ENCODE measurements around the gene RNF113B. TPM values are rescaled to one million over a fixed set of nuclear protein-coding genes. Genes with fewer than 3 reads are reported as not detected.

The RNF113B gene
- total and polyA plus RNA-seq, 2 experiments from 2014 or later, result 0.19 TPM; not detected in 1

GRCh38 chr13:98220271-98220791, 43.3 kb upstream of the RNF113B start:
- Histone ChIP-seq H3K4me2 (no peak overlapping the region), H2AFZ (no peak overlapping the region), H3K4me1 (ENCODE audit: insufficient read depth) (peaks cover 11% of the 10 kb centered on the region; the same call in 1 of the 2 replicates), H3K27me3 (ENCODE audit: insufficient read depth) (no peaks in the 10 kb centered on the region), H3K4me3 (no peak overlapping the region), H3K27ac (ENCODE audit: low read depth) (no peak overlapping the region), H3K9me2 (ENCODE audit: insufficient read depth) (no peaks in the 10 kb centered on the region), H3F3A (replicated peaks; ENCODE audit: low read depth) (no peaks in the 10 kb centered on the region), H3K79me2 (replicated peaks; ENCODE audit: insufficient read depth) (peaks cover 79% of the 10 kb centered on the region), H3K36me3 (ENCODE audit: insufficient read depth) (no peaks in the 10 kb centered on the region), H4K20me1 (replicated peaks; ENCODE audit: insufficient read depth) (peaks cover 6% of the 10 kb centered on the region)
- peaks cover 8% of the 10 kb centered on the region for H3K27me3 Mint-ChIP-seq (ENCODE audit: insufficient read depth, low read depth, poor library complexity)
- H3K4me3 Mint-ChIP-seq, result no peak overlapping the region
- TF ChIP-seq, protein P1, sequence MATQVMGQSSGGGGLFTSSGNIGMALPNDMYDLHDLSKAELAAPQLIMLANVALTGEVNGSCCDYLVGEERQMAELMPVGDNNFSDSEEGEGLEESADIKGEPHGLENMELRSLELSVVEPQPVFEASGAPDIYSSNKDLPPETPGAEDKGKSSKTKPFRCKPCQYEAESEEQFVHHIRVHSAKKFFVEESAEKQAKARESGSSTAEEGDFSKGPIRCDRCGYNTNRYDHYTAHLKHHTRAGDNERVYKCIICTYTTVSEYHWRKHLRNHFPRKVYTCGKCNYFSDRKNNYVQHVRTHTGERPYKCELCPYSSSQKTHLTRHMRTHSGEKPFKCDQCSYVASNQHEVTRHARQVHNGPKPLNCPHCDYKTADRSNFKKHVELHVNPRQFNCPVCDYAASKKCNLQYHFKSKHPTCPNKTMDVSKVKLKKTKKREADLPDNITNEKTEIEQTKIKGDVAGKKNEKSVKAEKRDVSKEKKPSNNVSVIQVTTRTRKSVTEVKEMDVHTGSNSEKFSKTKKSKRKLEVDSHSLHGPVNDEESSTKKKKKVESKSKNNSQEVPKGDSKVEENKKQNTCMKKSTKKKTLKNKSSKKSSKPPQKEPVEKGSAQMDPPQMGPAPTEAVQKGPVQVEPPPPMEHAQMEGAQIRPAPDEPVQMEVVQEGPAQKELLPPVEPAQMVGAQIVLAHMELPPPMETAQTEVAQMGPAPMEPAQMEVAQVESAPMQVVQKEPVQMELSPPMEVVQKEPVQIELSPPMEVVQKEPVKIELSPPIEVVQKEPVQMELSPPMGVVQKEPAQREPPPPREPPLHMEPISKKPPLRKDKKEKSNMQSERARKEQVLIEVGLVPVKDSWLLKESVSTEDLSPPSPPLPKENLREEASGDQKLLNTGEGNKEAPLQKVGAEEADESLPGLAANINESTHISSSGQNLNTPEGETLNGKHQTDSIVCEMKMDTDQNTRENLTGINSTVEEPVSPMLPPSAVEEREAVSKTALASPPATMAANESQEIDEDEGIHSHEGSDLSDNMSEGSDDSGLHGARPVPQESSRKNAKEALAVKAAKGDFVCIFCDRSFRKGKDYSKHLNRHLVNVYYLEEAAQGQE (IDR thresholded peaks at IDR 0.05; ENCODE audit: unreplicated experiment), result no peak
- no peak for TF ChIP-seq ZNF331 (CRISPR knock-in tag; IDR thresholded peaks at IDR 0.05; ENCODE audit: low read depth)
- TF ChIP-seq, protein P2, sequence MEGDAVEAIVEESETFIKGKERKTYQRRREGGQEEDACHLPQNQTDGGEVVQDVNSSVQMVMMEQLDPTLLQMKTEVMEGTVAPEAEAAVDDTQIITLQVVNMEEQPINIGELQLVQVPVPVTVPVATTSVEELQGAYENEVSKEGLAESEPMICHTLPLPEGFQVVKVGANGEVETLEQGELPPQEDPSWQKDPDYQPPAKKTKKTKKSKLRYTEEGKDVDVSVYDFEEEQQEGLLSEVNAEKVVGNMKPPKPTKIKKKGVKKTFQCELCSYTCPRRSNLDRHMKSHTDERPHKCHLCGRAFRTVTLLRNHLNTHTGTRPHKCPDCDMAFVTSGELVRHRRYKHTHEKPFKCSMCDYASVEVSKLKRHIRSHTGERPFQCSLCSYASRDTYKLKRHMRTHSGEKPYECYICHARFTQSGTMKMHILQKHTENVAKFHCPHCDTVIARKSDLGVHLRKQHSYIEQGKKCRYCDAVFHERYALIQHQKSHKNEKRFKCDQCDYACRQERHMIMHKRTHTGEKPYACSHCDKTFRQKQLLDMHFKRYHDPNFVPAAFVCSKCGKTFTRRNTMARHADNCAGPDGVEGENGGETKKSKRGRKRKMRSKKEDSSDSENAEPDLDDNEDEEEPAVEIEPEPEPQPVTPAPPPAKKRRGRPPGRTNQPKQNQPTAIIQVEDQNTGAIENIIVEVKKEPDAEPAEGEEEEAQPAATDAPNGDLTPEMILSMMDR (conservative IDR thresholded peaks at IDR 0.05; ENCODE audit: low read depth in 2 of 2), result no peak
- no peak for TF ChIP-seq ZNF114 (CRISPR knock-in tag; IDR thresholded peaks at IDR 0.05)
- no peak for TF ChIP-seq ZNF462 (CRISPR knock-in tag; IDR thresholded peaks at IDR 0.05)
- TF ChIP-seq CREB1 (CRISPR knock-in tag; IDR thresholded peaks at IDR 0.05; ENCODE audit: low read depth), result no peak
- no peak for TF ChIP-seq JUNB (IDR thresholded peaks at IDR 0.05; ENCODE audit: unreplicated experiment)
- peaks cover 30% of the 10 kb centered on the region for H3K4me1 Mint-ChIP-seq
- DNase-seq (ENCODE audit: low spot score), result no peak
- no peak overlapping the region; the same call in 1 of the 2 replicates for H3K27ac Mint-ChIP-seq
- peaks cover 12% of the 10 kb centered on the region for H3K36me3 Mint-ChIP-seq (ENCODE audit: low read depth)
- no peak for ATAC-seq
- H3K9me3 Mint-ChIP-seq, result no peaks in the 10 kb centered on the region; the same call in 2 of the 3 replicates
